OCI-LY3 (cell line): Measurements from ENCODE around the gene ARHGAP10.

Source experiments
- EZH2phosphoT487 ChIP-seq: fragments of 200-600 bp; shearing (Covaris generic); IDR thresholded peaks from 2 replicates; pipeline ENCODE4 v1.6.1; 2018; ENCODE audit warnings: antibody characterized with exemption, mixed run types, low read depth
- TF ChIP-seq, protein P1 (sequence below): fragments of 200-600, 300-600 bp; sonication (generic); IDR thresholded peaks from 2 replicates; pipeline ENCODE4 v1.5.1; 2014; ENCODE audit warnings: antibody characterized with exemption, low read length, low read depth

DNA sequence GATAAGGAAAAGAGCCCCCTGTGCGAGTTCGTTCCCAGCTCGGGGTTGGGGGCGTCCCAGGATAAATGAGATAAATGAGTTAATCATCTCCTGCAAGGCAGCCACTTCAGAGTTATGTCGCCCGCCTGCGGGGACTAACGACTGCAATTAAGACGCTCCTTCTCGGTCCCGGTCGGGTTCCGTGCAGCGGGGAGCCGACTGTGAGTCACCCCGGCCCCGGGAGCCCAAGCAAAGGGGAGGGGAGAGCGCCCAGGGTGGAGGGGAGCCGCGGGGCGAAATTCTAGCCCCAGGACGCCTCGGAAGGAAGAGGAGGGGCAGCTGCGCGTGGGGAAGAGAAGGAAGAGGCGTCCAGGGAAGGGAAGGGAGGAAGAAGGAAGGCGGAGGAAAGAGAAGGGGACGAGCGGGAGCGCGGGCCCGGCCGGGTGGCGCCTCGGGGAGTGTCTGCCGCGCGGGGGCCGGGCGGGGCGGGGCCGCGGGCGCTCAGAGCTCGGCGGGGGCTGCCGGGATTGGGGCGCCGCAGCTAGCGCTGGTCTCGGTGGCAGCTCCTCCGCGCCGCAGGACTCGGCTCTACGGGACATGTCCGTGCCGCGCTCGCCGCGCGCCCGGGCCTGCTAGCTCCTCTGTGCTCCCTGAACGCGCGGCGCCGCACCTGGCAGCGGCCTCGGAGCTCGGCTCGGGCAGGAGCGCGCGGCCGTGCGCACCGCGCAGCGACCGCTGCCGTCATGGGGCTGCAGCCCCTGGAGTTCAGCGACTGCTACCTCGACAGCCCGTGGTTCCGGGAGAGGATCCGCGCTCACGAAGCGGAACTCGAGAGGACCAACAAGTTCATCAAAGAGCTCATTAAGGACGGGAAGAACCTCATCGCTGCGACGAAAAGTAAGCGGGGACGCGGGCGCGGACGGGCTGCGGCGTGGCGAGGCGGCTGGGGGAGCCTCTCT, at the start of gene ARHGAP10:
- TF ChIP-seq, protein P1, sequence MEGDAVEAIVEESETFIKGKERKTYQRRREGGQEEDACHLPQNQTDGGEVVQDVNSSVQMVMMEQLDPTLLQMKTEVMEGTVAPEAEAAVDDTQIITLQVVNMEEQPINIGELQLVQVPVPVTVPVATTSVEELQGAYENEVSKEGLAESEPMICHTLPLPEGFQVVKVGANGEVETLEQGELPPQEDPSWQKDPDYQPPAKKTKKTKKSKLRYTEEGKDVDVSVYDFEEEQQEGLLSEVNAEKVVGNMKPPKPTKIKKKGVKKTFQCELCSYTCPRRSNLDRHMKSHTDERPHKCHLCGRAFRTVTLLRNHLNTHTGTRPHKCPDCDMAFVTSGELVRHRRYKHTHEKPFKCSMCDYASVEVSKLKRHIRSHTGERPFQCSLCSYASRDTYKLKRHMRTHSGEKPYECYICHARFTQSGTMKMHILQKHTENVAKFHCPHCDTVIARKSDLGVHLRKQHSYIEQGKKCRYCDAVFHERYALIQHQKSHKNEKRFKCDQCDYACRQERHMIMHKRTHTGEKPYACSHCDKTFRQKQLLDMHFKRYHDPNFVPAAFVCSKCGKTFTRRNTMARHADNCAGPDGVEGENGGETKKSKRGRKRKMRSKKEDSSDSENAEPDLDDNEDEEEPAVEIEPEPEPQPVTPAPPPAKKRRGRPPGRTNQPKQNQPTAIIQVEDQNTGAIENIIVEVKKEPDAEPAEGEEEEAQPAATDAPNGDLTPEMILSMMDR = no peak
- TF ChIP-seq EZH2phosphoT487 = no peak
